Adrenal gland (tissue), 12 donors: ENCODE measurements around the gene NMB. TPM values are rescaled to one million over a fixed set of nuclear protein-coding genes. Genes with fewer than 3 reads are reported as not detected.

Source experiments
- DNase-seq, 7 donors: peaks; one replicate each; pipeline ENCODE4 v3.0.0-alpha.2; 2019 to 2020
- H3K27ac ChIP-seq, 5 donors: fragments of 200-600 bp; sonication (generic) in 4 of 5; 1 replicate in 3 of 5; 2 replicates in 2 of 5; pipeline versions ENCODE4 v1.5.1 to v1.8.0; 2016 to 2020; ENCODE audit warnings: mild to moderate bottlenecking in 1 of 5
- H3K27me3 ChIP-seq: fragments of 200-600 bp; 2 replicates; pipeline ENCODE4 v1.8.0; 2021
- H3K36me3 ChIP-seq, 2 donors: fragments of 200-600 bp; replicated peaks in 1 of 2; 1 replicate in 1 of 2; 2 replicates in 1 of 2; pipeline versions ENCODE4 v1.5.1 to v1.8.0; 2018 to 2022
- H3K4me1 ChIP-seq, 2 donors: fragments of 200-600 bp; replicated peaks in 1 of 2; 1 replicate in 1 of 2; 2 replicates in 1 of 2; pipeline versions ENCODE4 v1.5.1 to v1.8.0; 2018 to 2021
- H3K4me3 ChIP-seq, 4 donors: fragments of 200-600 bp; sonication (generic) in 3 of 4; one replicate each; pipeline ENCODE4 v1.5.1; 2016 to 2018
- H3K9me3 ChIP-seq, 3 donors: fragments of 200-600 bp; sonication (generic) in 1 of 3; replicated peaks in 1 of 3; 1 replicate in 2 of 3; 2 replicates in 1 of 3; pipeline versions ENCODE4 v1.5.1 to v1.8.0; 2016 to 2021
- CTCF ChIP-seq, 6 experiments: fragments of 450-650 bp in 4 of 6; fragments of 200-600 bp in 2 of 6; sonication (generic) in 1 of 6; IDR thresholded peaks; 1 replicate in 5 of 6; 2 replicates in 1 of 6; pipeline versions ENCODE4 v1.5.1 to v1.8.0; 2016 to 2021; ENCODE audit warnings: antibody characterized with exemption in 6 of 6, mild to moderate bottlenecking in 2 of 6, moderate library complexity in 1 of 6
- POLR2A ChIP-seq, 2 donors: fragments of 450-650 bp; IDR thresholded peaks; one replicate each; pipeline ENCODE4 v1.6.1; 2017; ENCODE audit warnings: antibody characterized with exemption in 2 of 2, mild to moderate bottlenecking in 2 of 2, moderate library complexity in 1 of 2
- whole genome bisulfite sequencing, 4 donors: extraction: QIAGEN DNeasy Blood & Tissue Kit in 2 of 4; methylation state at CpG; one replicate each; pipeline versions ENCODE4 v1.1.5 to v1.1.7; 2013 to 2017; 5-methylcytosine and 5-hydroxymethylcytosine counted together
- intact Hi-C, 2 donors: fragments of 100-400 bp; cut with DNase I; formaldehyde crosslinking; loops; one replicate each; pipeline versions ENCODE4 v1.14.1 to v1.15.0; 2022 to 2023
- polyA plus RNA-seq, 3 donors: library from polyadenylated mRNA; stranded (reverse); fragments of 200-250 nt in 2 of 3; fragments of 350-450 nt in 1 of 3; fragmentation: Illumina TruSeq in 1 of 3; extraction: RNeasy Lipid Tissue Mini Kit (QIAGEN cat#74804) in 1 of 3; gene quantifications; one replicate each; pipeline ENCODE4 v1.2.3, GENCODE V29; 2013 to 2014
- total RNA-seq, 9 donors: library from RNA; depleted of rRNA in 4 of 9; stranded (reverse); fragments of >200 nt in 4 of 9; fragments of 120-200 nt in 1 of 9; fragmentation: NEBNext Ultra II Directional in 1 of 9; extraction: Animal tissue kit (Norgen Biotek cat#: 25700) in 1 of 9; gene quantifications; one replicate each; pipeline versions ENCODE4 v1.1.0 to v1.2.4, GENCODE V29; 2013 to 2023
- donor health status: healthy with polysubstance abuse.
- donor health status: Bipolar disorder and iron deficiency.
- donor health status: DM: yes; HTN: yes; CAD: no.
- donor health status: DM: no; HTN: no; CAD: no.
- donor health status: DM: no; HTN: no; CAD: no.
- donor health status: DM: yes; HTN: yes; CAD: no.

The NMB gene
- total and polyA plus RNA-seq, 12 donors, result 6.9 to 34.1 (median 16.5) TPM

GRCh38 chr15:84656972-84657371 is 1.0 kb downstream of the NMB start:
- Histone ChIP-seq H3K9me3 (no peaks in the 10 kb centered on the region), H3K4me1 (peaks cover 18 to 39% of the 10 kb centered on the region in 2 donors), H3K4me3 (no peak overlapping the region), H3K36me3 (peaks cover 0 to 3% of the 10 kb centered on the region in 2 donors), H3K27ac (no peak overlapping the region), H3K27me3 (no peaks in the 10 kb centered on the region)
- no peak for DNase-seq
- TF ChIP-seq CTCF (IDR thresholded peaks at IDR 0.05) (no peak), POLR2A (IDR thresholded peaks at IDR 0.05) (no peak)
- WGBS, 4 donors, result 88 to 94% (median 89%) methylated on average over 7 of the region's 7 CpGs; no CpG with 5 or more reads in 1 of the 4 donors
- intact Hi-C loops, result loop anchor here (10.0 kb wide), 1 partner anchor 58 kb away; the partner anchor contains the start of gene SEC11A (in 2 of the 2)

GRCh38 chr15:84654689-84655453 is 3.1 kb downstream of the NMB start:
- H3K27me3 ChIP-seq, result no peaks in the 10 kb centered on the region
- DNase-seq, result peak; percentile 80 to 94 (median 86)
- 5 to 10% (median 6%) methylated on average over 13 to 19 of the region's 19 CpGs for WGBS, 4 donors
- H3K4me1 ChIP-seq, result peaks cover 27 to 53% of the 10 kb centered on the region in 2 donors
- TF ChIP-seq CTCF (IDR thresholded peaks at IDR 0.05) (peak; percentile 38 to 79 (median 68)), POLR2A (IDR thresholded peaks at IDR 0.05) (no peak)
- intact Hi-C loops, result loop anchor here (10.0 kb wide), 1 partner anchor 60 kb away; the partner anchor contains the start of gene SEC11A (in 2 of the 2)
- peak overlapping the region; percentile 72 to 92 (median 90) for H3K27ac ChIP-seq
- no peaks in the 10 kb centered on the region for H3K9me3 ChIP-seq
- H3K36me3 ChIP-seq, result peaks cover 0 to 24% of the 10 kb centered on the region in 2 donors
- H3K4me3 ChIP-seq, result peak overlapping the region in 3 of 4 donors; percentile 46 to 74 (median 72)

- intact Hi-C loops, result loop anchor here (10.0 kb wide), 1 partner anchor 61 kb away; the partner anchor contains the start of gene SEC11A (in 2 of the 2)
- TF ChIP-seq CTCF (IDR thresholded peaks at IDR 0.05) (no peak), POLR2A (IDR thresholded peaks at IDR 0.05) (peak; percentile 22 to 81)
- no peaks in the 10 kb centered on the region for H3K9me3 ChIP-seq
- H3K27ac ChIP-seq, result peak within 1 kb of the TSS; percentile 72 to 92 (median 90)
- peak; percentile 97 to 98 (median 97) for DNase-seq
- H3K36me3 ChIP-seq, result peaks cover 0 to 32% of the 10 kb centered on the region in 2 donors
- WGBS, 4 donors, result 0 to 1% (median 0%) methylated on average over 35 to 49 of the region's 49 CpGs
- H3K4me1 ChIP-seq, result peaks cover 27 to 54% of the 10 kb centered on the region in 2 donors
- H3K4me3 ChIP-seq, result peak within 1 kb of the TSS in 3 of 4 donors; percentile 46 to 74 (median 72)
- H3K27me3 ChIP-seq, result no peaks in the 10 kb centered on the region
Measured at GRCh38 chr15:84653910-84654688, 3.9 kb downstream of the NMB start, which contains the start of gene WDR73. Gene WDR73, minus strand, starts transcription at chr15:84654283. Its CDS starts 9 bp downstream, at chr15:84654274.

- DNase-seq, result no peak
- TF ChIP-seq CTCF (IDR thresholded peaks at IDR 0.05) (no peak), POLR2A (IDR thresholded peaks at IDR 0.05) (no peak)
- Histone ChIP-seq H3K4me3 (peak overlapping the region in 3 of 4 donors; percentile 9 to 74 (median 72)), H3K4me1 (peaks cover 31 to 55% of the 10 kb centered on the region in 2 donors), H3K9me3 (no peaks in the 10 kb centered on the region), H3K27me3 (no peaks in the 10 kb centered on the region), H3K36me3 (peaks cover 0 to 38% of the 10 kb centered on the region in 2 donors), H3K27ac (peak overlapping the region; percentile 8 to 92 (median 90))
- intact Hi-C loops, result loop anchor here (10.0 kb wide), 1 partner anchor 61 kb away; the partner anchor contains the start of gene SEC11A (in 2 of the 2)
- WGBS, 4 donors, result 11 to 38% (median 16%) methylated on average over 4 to 7 of the region's 7 CpGs
Measured at GRCh38 chr15:84653584-84653909, 4.5 kb downstream of the NMB start.
